Activated naive CD4-positive, alpha-beta T cell treated with Interleukin-2 at 50 U/mL for 16 hours (primary cell): ENCODE results near the gene CRELD1.

ENCODE experiments used
- DNase-seq: peaks from one replicate; pipeline ENCODE4 v3.0.0-alpha.2; 2020

Gene CRELD1

DNA sequence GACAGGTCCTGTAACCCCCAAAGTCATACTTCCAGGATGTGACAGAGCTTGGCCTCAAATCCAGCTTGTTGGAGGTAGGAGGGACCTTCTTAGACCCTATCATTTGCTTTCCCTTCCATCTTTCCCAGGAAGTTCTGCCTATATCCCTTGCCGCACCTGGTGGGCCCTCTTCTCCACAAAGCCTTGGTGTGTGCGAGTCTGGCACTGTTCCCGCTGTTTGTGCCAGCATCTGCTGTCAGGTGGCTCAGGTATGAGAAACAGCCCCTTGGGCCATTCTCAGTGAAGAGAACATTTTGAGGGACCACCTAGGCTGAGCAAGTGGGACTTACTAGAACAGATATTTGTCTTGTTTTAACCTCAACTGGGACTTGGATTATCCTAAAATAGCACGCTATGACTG is 29.7 kb upstream of the CRELD1 start:
- no peak for DNase-seq

DNA sequence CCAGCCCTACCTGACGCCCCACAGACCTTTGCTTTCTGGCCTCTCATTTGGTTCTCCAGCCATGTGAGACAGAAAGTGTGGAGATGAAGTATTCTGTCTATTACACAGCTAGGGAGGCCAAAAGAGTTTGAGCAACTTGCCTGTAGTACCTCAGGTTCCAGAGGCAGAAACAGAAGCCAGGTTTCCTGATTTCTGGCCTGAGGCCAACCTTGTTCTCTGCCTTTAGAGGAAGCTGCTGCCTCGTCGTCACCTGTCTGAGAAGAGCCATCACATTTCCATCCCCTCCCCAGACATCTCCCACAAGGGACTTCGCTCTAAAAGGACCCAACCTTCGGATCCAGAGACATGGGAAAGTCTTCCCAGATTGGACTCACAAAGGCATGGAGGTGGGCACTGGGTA is 27.2 kb upstream of the CRELD1 start:
- DNase-seq, result no peak

DNA sequence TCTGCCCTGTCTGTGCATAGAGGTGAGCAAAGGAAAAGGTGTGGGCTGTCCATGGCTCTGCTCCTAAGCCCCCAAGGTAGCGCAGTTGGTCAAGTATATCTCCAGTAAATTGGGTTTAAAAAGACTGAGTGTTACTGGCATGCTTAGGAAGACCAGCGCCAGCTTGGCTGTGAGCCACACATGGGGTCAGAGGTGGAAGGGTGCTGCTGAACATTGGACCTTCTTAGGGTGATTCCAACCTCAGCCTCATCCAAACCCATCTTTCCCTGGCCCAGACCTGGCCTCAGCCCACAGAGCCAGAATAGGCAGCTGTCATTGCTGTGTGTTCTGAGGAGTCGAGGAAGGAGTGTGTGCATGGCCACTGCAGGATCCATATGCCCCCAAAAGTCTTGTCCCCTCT is 25.3 kb upstream of the CRELD1 start:
- DNase-seq, result no peak

DNA sequence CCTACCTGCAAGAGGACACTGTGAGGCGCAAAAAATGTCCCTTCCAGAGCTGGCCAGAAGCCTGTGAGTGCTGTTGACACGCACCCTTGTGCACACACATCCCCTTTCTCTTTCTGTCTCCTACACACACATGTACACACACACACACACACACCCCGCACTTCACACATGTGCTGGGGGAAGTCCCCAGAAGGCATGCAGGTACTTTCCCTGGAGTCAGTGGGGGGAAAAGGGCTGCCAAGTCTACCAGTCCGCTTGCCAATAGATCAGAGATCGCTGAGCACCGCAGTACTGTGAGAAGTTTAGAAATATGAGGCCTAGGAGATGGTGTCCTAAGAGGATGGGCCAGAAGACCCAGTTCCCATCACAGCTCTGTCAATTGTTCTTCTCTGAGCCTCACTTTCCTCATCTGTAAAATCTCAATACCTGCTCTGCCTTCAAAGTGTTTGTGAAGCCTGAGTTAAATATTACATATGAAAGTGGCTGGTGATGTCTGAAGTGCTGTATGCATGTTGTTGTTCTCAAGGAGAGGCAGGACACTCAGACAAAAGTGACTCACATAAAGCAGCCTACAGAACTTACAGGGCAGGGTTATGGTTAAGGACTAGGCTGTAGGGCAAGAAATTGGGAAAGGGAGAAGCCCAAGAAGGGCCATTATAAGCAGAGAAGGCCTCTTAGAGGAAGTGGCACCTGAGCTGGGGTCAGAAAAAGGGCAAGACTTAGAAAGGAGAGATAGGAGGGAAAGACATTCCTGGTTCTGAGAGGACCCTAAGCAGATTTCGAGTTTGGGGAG is 24.2 kb upstream of the CRELD1 start:
- DNase-seq, result peak; percentile 50

DNA sequence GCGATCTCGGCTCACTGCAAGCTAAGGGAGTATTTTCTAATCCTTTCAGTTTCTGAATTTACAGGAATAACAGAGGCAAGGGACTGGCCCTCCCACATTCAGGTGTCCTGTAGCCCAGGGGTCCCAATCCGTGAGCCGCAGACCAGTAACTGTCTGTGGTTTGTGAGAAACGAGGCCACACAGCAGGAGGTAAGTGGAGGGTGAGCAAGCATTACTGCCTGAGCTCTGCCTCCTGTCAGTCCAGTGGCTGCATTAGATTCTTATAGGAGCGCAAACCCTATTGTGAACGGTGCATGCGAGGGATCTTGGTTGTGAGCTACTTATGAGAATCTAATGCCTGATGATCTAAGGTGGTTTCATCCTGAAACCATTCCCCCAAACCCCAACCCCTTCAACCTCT is 21.8 kb upstream of the CRELD1 start:
- DNase-seq, result no peak

DNA sequence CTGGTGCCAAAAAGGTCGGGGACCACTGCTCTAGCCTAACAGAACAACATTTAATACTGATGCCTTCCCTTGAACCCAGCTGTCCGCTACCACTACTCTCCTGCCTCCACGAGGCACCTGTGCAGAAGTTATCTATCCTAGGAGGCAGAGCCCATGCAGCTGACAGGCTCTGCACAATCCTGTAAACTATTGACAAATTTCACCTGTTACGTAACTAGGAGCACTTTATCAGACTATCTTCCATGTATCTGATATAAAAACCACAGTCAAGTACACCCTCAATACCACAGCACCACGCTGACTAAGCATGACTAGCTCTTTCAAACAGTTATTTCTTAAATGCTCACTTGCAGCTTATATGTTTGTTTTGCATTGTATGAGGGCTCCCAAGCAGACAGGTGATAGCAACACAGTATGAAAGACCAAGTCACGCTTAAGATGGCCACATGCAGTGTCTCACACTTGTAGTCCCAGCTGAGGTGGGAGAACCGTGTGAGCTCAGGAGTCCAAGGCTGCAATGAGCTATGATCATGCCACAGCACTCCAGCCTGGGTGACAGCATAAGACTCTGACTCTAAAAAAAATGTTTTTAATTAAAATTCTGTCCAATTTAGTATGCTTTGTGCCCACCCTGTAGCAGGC is 21.2 kb upstream of the CRELD1 start:
- DNase-seq, result peak; percentile 49

DNA sequence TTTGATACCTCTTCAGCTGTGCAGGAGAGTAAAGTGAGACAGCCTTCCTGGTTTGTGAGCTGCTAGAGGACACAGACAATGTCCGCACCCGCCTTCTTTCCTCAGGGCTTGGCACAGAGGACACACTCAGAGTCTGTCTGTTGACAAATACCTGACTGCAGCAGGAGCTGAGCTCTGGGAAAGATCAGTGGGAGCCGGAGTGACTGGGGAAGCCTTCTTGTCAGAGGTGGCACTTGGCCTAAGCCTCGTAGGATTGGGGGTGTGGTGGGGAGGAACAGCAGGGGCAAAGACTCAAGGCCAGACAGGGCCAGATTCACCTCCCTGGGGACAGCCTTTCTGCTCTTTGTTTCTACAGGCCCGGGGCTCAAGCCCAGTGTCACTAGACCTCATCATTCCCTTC is 20.0 kb upstream of the CRELD1 start:
- DNase-seq, result no peak

DNA sequence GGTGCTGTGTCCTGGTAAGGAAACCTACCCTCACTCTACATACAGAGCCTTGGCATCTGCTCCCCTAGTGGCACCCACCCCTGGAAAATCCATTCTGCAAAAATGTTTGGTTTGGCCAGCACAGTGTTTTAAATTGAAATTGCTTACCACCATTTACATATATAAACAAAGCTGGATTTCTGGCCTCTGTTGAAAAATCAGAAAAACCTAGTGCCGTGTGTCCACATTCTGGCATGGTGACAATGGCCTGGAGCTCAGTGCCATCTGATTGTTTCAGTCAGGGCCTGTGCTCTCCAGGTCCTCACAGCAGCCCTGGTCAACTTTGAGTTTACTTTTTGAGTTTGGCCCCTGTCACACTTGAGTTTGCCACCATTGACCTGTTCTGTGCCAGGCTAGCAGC is 19.6 kb upstream of the CRELD1 start:
- DNase-seq, result no peak

DNA sequence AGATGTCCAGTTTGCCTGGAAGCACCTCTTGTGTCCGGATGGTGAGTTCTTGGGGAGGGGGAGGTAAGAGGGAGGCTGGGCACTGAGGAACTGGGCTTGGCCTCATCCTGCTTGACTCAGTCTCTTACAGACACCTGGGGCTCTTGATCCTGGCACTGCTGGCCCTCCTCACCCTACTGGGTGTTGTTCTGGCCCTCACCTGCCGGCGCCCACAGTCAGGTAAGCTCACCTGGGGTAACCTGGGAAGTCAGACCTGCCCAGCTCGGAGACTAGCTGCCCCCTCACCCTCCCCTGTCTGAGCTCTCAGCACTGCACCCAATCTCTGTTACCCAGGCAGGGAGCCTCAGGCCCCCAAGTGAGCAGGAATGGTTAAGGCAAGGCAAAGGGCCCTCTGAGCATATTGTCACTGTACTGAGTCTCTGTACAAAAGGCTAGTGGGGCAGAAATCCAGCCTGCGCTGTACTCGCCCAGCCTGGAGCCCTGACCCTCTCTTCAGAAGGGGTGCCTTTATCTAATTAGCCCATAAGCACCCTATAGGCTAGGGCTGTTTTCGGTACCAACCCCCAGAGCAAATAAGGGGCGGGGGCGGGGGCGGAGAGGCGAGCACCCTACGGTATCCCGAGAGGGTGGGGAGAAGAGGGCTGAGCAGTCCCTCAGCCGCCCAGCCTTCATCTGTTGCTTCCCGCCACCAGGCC is 18.9 kb upstream of the CRELD1 start:
- no peak for DNase-seq

DNA sequence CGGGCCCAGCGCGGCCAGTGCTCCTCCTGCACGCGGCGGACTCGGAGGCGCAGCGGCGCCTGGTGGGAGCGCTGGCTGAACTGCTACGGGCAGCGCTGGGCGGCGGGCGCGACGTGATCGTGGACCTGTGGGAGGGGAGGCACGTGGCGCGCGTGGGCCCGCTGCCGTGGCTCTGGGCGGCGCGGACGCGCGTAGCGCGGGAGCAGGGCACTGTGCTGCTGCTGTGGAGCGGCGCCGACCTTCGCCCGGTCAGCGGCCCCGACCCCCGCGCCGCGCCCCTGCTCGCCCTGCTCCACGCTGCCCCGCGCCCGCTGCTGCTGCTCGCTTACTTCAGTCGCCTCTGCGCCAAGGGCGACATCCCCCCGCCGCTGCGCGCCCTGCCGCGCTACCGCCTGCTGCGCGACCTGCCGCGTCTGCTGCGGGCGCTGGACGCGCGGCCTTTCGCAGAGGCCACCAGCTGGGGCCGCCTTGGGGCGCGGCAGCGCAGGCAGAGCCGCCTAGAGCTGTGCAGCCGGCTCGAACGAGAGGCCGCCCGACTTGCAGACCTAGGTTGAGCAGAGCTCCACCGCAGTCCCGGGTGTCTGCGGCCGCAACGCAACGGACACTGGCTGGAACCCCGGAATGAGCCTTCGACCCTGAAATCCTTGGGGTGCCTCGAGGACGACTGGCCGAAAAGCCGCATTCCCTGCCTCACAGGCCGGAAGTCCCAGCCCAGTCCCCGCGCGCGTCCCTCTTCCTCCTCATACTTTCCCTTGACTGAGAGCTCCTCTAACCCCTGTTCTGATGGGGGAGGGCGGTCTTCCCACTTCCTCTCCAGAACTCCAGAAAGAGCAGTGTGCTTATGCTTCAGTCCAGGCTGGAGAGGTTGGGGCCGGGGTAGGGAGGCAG is 18.1 kb upstream of the CRELD1 start:
- DNase-seq, result peak; percentile 31

DNA sequence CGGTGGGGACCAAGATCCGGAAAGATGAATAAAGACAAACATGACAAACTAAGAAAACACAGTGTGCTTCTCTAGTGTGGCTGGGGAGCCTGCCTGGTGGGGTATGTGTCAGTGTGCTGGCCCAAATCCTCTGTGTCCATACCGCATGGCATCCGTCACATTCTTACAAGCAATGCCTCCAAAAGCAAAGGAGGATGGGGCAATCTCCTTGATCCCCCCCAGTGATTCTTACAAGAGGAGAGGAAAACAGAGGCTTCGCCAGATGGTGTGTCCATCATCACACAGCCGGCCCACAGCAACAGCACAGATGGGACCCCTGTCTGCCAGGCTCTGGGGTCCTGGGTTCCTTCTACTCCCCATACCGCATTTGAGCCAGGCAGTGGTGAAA is 17.3 kb upstream of the CRELD1 start:
- no peak for DNase-seq

DNA sequence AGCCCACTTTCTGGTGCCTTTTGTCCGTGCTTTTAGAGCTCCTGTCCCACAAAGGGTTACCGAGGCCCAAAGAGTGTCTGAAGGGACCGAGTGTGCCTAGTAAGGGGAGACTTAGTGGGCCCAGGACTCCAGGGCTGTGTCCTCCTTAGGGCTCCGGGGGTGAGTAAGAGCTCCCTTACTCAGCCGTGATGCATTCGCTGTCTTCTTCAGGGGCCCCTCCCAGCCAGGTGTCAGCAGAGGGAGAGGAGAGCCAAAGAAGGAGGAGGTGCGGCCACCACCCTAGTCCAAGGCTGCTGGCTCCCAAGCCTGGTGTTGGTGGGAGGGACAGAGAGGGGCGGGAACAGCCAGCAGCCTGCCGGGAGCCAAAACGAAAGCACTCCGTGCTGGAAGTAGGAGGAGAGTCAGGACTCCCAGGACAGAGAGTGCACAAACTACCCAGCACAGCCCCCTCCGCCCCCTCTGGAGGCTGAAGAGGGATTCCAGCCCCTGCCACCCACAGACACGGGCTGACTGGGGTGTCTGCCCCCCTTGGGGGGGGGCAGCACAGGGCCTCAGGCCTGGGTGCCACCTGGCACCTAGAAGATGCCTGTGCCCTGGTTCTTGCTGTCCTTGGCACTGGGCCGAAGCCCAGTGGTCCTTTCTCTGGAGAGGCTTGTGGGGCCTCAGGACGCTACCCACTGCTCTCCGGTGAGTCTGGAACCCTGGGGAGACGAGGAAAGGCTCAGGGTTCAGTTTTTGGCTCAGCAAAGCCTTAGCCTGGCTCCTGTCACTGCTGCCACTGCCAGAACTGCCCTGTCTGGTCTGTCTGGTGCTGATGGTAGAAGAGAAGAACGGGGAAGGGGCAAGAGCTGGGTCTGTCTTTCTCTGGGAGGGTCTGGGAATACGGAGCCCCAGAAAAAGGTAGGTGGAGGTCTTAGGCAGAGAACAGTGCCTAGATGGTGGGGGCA is 16.6 kb upstream of the CRELD1 start, which contains the start of gene IL17RC:
TSS of gene IL17RC (plus strand) at position 365 of the 947 bp plus-strand sequence. CDS start at position 583, 218 bp downstream.
- DNase-seq, result peak; percentile 34

DNA sequence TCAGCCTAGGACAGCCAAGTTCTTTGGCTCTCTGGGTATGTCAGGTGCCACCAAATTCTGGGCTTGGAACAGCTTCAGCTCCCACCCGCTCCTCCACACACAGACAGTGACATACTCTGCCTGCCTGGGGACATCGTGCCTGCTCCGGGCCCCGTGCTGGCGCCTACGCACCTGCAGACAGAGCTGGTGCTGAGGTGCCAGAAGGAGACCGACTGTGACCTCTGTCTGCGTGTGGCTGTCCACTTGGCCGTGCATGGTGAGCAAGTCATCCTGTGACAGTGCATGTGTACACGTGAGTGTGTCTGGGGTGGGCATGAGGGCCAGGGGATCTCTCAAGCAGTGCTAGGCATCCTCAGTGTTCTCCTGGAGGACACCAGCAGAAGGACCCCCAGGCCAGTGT is 15.8 kb upstream of the CRELD1 start:
- DNase-seq, result no peak

DNA sequence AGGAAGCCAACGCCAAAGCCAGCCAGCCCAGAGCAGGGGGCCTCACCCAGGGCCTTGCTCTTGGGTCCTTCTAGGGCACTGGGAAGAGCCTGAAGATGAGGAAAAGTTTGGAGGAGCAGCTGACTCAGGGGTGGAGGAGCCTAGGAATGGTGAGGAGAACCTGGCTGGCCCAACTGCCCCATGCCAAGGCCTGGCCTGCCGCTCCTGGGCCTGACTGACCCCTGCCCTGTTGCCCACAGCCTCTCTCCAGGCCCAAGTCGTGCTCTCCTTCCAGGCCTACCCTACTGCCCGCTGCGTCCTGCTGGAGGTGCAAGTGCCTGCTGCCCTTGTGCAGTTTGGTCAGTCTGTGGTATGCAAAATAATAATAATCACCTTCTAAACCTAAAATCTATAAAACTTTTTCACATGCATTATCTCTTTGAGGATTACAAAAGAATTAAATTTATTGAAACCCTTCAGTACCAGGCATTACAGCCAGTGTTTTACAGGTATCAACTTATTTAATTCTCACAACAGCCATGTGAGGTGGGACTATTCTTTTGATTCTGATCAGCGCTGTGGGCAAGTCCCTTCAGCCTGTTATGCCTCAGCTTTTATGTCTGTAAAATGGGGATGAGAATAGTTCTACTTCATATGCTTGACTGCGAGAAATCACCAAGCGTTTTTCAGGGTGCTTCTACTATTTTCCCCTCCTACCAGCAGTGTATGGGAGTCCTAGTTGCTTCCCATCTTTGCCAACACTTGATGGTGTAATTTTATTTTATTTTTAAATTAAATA is 15.2 kb upstream of the CRELD1 start:
- DNase-seq, result no peak

DNA sequence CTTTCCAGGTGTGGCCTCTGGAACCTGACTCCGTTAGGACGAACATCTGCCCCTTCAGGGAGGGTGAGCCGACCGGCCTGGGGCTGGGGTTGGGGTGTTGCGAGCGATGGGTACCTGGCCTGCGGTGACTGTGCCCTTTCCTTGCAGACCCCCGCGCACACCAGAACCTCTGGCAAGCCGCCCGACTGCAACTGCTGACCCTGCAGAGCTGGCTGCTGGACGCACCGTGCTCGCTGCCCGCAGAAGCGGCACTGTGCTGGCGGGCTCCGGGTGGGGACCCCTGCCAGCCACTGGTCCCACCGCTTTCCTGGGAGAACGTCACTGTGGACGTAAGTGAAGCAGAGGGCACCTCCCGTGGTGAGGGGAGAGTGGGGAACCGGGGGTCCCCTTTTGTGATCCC is 5.5 kb upstream of the CRELD1 start:
- no peak for DNase-seq

DNA sequence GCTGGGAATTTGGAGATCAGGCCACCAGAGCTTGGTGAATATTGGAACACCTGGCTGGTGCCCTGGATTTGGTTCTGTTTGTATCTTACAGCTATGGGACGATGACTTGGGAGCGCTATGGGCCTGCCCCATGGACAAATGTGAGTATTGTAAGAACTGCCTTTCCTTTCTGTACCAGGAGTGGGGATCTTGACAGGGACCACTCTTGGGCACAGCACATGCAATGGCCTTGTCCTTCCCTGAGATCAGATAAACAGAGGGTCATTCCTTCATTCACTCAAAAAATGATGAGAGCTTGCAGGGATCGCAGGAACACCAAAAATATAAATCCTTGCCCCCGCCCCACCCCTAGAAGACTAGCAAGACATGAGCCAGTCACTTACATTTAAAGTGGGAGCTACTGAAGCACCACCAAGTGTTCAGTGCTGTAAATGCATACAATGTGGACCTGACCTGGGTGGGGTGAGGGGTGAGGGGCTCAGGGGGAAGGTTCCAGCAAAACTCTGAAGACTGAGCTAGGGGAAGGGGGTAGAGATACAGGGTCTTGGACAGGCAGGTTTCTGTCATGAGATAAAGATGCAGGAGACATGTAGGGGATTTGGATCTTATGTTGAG is 2.7 kb upstream of the CRELD1 start:
- no peak for DNase-seq

DNA sequence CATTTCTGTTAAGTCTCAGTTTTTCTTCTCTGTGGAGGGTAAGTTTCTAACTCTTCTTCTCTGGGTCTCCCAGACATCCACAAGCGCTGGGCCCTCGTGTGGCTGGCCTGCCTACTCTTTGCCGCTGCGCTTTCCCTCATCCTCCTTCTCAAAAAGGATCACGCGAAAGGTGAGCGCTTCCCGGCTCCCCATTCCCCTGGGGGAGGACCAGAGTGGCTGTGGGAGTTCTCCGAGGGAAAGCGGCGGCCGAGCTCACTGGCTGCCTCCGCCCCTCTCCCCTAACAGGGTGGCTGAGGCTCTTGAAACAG is 1.1 kb upstream of the CRELD1 start:
- DNase-seq, result no peak

DNA sequence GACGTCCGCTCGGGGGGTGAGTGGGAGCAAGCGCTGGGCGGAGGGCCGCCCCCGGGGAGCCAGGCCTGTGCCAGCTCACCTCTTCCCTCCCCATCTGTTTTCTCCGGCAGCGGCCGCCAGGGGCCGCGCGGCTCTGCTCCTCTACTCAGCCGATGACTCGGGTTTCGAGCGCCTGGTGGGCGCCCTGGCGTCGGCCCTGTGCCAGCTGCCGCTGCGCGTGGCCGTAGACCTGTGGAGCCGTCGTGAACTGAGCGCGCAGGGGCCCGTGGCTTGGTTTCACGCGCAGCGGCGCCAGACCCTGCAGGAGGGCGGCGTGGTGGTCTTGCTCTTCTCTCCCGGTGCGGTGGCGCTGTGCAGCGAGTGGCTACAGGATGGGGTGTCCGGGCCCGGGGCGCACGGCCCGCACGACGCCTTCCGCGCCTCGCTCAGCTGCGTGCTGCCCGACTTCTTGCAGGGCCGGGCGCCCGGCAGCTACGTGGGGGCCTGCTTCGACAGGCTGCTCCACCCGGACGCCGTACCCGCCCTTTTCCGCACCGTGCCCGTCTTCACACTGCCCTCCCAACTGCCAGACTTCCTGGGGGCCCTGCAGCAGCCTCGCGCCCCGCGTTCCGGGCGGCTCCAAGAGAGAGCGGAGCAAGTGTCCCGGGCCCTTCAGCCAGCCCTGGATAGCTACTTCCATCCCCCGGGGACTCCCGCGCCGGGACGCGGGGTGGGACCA is 632 bp upstream of the CRELD1 start:
- DNase-seq, result peak; percentile 93

DNA sequence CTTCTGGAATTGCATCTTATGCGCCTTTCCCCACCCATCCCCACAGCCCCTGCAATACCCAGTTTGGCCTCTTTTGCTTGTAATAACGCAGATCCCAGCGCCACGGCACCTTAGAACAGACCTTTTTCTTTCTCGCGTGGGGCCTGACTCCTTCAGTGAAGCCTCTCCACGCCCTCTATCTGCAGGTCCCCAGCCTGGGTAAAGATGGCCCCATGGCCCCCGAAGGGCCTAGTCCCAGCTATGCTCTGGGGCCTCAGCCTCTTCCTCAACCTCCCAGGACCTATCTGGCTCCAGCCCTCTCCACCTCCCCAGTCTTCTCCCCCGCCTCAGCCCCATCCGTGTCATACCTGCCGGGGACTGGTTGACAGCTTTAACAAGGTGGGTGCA is 594 bp downstream of the CRELD1 start:
- no peak for DNase-seq

DNA sequence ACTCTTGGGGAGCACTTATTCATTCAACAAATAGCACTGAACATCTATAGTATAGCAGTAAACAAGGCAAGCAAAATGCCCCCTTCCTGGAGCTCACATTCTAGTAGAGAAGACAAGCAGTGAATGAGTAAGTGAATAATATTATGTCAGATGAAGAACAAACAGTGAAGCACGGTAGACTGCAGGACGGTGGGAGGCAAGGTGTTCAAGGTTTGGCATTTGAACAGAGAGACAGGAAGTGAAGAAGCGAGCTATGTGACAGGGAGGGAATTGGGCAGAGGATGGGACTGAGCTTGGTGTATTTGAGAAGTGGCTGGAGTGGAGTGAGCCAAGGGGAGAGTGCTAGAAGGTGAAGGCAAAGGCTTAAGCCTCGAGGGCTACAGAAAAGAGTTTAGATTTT is 1.4 kb downstream of the CRELD1 start:
- no peak for DNase-seq
